CD4-positive, alpha-beta T cell treated with Interleukin-12 subunit alpha and Interleukin-12 subunit beta, for 1 hour (primary cell): ENCODE measurements around the gene KAT2A.

Source experiments
- DNase-seq: peaks from one replicate; pipeline ENCODE4 v3.0.0-alpha.2; 2020

The KAT2A gene

GRCh38 chr17:42135151-42135550 lies 14.0 kb upstream of the KAT2A start:
- no peak for DNase-seq

DNA sequence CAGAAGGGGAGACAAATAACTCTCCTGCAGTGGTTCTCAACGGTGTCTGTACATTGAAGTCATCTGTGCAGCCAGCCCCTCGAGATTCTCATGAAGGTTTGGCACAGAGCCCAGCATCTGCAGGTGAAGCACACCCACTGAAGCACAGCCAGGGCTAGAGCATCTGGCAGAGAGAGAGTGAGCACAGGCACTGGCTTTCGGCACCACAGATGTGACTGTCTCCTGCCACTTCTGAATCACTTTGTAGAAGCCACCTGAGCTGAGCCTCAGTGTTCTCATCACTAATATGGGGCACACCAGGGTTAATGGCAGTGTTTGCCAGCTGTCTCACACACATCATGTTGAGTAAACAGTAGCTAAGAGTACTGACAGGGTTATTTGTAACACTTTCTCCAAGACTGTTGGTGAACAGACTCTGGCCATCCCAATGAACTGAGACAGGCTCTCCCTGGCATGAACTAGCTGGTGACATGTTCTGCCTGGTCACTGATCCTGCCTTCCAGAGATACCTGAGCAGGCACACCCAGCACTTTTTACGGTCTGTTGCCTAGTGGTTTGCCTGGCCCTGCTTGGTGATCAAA lies 12.4 kb upstream of the KAT2A start:
- DNase-seq = peak; percentile 21

- DNase-seq = no peak
These were observed 11.8 kb upstream of the KAT2A start for GRCh38 chr17:42132941-42133340.

DNA sequence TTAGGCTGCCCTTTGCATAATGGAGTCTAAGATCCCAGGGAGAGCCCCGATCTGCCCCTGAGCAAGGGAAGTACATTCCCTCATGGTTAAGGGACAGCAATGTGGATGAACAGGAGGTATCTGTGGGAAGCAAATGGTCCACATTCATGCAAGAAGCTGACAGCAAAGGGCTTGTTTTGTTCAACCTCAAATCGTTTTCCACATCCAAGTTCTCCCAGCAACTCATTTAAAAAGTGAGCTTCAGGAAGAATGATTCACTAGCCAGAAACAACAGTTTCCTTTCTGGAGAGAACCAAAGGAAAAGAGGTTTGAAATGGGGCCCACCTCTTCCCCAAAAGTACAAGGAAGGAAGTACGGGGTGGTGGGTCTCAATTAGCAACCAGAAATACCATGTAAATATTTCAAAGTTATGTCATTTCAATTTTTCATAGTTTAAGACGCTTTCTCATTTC lies 10.8 kb upstream of the KAT2A start:
- no peak for DNase-seq

DNA sequence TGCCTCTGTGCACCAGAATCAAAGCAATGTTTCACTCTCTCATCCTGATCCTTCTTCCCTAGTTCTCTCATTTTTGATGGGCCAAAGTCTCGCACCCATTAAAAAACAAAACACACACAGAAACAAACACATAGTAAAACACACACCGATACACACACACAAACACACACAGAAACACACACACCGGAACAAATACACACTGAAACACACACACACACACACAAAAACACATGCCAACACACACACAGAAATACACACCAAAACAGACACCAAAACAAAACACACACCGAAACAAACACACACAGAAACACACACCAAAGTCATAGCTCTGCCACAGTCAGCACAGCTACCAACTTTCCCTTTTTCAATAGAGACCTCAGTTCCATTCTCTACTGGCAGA lies 10.1 kb upstream of the KAT2A start:
- DNase-seq = no peak

GRCh38 chr17:42130310-42130936 lies 9.3 kb upstream of the KAT2A start:
- DNase-seq = no peak

DNA sequence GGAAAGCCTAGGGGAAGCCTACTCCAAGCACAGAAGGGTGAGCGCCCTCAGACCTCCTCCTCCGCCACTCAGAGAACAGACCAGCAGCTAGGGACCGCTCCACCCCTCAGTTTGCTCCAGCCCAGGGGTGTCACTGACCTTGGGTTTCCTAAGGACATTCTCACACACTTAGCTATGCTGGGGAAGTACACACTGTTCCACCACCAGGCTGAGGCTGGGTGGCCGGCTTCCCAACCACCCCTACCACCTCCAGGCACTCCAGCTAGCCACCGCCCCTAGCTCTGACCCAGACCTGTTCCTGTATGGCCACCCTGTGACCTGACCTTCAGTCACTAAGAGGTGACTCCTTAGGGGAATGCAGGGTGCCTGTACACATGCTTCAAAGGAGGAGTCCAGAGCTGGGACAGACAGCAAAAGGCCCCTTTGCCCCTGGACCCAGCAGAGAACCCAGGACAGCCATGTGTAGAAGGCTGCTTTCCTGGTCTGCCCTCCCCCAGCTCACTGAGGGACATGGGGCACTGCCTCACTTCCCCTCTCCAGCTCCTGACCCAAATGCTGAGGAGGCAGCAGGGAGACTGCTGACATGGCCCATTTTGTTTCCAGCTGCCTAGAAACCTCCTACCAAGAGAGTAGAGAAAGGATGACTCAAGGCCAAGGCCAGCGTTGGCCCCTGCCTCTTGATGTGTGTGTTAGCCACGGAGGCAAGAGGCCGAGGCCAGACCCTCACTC lies 8.1 kb upstream of the KAT2A start:
- DNase-seq = no peak

DNA sequence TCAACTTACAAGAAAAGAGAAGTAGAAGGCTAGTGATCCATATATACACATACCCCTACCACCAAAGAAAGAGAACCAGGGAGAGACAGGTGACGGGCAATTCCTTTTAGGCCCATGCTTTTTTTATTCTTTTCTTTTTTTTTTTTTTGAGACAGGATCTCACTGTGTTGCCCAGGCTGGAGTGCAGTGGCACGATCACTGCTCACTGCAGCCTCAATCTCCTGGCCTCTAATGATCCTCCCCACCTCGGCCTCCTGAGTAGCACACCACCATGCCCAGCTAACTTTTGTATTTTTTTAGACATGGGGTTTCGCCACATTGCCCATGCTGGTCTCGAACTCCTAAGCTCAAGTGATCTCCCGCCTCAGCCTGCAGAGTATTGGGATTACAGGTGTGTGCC lies 6.2 kb upstream of the KAT2A start:
- no peak for DNase-seq

GRCh38 chr17:42126836-42127235 lies 5.7 kb upstream of the KAT2A start:
- DNase-seq = no peak

DNA sequence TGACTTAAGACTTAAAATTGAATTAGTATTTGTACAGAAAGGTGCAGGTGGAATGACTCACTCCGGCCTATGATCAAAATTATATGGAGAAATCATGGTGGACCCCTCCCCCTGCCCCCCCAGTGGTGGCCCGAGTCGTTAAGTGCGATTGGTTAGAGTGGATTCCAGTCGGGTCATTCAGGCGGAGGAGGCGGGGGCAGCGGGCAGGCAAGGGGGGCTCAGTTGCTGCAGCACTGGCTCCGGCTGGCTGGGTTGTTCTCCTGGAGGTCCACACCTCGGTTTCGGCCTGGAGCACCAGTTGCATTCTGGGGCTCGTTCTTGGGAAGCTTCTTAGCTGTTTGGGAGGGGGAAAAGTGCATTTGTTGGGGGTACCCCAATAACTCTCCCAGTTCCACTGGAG lies 4.4 kb upstream of the KAT2A start:
- no peak for DNase-seq

DNA sequence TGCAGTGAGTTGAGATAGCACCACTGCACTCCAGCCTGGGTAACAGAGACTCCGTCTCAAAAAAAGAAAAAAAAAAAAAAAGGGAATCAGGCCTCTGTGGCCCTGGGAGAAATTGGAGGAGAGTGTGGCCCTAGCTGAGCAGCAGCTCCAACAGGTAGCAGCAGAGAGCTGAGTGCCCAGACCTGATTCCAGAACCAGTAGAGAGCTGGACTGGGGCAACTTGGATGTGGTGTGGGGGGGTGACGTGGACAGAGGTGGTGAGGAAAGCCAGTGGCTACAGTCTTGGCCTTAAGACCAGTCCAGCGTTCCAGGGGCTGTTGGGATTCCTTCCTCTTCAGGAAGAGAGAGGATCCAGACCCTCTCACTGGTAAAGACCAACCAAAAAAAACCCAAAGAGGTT lies 3.1 kb upstream of the KAT2A start:
- DNase-seq = no peak

- DNase-seq = no peak
These were observed 1.5 kb upstream of the KAT2A start, which contains the start of gene HSPB9 for GRCh38 chr17:42122371-42123303. TSS of gene HSPB9 (plus strand) at chr17:42122804. CDS start at chr17:42122851, 47 bp downstream.

DNA sequence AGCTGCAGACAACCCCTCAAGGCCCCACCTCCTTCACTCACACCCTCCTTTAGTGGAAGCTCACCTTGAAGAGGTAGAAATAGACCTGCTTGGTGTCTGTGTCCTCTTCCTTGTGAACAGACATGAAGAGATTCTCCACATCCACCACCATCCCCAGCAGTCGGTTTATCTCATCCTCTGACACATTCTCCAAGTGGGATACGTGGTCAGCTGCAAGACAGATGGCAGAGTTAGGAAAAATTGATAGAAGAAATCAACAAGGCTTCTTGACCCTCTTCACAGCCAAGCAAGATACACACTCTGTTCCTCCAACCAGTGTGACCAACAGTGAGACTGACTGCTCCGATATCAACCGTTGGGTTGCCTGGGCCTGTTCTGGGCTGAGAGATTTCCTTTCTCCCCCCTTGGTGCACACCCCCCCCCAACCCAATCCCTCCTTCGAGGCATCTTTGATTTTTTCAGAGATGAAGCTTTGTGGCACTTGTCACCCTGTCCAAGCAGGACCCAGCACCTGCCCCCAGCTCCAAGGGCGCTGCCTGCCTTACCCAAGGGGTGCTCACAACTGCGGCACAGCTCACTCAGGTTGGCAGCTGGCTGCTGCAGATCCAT lies 902 bp downstream of the KAT2A start:
- no peak for DNase-seq

- no peak for DNase-seq
These were observed 1.9 kb downstream of the KAT2A start for GRCh38 chr17:42119301-42119700.

GRCh38 chr17:42118545-42118944 lies 2.6 kb downstream of the KAT2A start:
- DNase-seq = peak; percentile 46

DNA sequence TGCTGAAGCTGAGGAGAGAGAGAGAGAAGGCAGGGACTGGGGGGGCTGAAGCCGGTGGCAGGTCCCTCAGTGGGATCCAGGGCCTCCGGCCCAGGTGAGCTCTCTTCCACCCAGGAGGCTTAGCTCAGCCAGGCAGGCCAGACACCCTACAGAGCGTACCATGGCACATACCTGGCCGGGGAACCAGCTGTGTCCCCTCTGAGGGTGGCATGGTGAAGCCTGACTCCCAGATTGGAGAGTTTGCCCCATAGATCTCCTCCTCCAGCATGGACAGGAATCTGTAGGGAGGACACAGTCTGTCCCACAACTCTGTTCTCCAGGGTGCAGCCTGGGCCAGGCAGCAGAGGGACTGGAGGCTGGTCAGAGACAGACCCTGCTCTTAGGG lies 3.0 kb downstream of the KAT2A start:
- DNase-seq = no peak

DNA sequence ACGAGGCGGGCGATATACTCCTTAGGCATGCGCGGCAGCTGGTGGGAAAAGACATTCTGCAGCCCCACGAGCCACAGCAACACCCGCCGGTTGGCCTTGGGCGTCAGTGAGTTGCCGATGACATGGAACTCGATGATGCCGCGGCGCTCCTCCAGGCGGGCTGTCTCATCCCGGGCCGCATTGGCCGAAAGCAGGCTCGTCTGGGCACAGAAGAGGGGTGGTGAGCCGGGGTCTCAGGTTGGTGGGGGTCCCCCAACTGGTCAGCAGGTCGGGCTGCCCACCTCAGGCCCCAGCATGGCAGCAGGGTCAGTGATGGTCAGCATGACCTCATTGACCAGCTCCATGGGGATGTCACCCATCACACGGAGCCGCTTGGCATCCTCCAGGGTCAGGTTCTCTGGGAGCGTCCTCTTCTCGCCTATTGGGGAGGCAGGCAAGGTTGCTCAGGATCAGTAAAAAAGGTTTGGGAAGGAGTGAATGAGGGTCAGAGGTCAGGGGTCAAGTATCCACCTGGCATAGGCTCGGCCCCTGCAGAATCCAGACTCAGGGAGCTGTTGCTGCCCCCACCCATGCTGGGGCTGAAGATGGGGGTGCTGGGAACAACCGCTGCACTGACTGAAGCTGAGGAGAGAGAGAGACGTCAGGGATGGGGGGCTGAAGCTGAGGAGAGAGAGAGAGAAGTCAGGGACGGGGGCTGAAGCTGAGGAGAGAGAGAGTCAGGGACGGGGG lies 3.6 kb downstream of the KAT2A start:
- DNase-seq = no peak

- peak; percentile 88 for DNase-seq
These were observed 4.3 kb downstream of the KAT2A start for GRCh38 chr17:42116705-42117396.

GRCh38 chr17:42114118-42114517 lies 7.0 kb downstream of the KAT2A start:
- DNase-seq = no peak

DNA sequence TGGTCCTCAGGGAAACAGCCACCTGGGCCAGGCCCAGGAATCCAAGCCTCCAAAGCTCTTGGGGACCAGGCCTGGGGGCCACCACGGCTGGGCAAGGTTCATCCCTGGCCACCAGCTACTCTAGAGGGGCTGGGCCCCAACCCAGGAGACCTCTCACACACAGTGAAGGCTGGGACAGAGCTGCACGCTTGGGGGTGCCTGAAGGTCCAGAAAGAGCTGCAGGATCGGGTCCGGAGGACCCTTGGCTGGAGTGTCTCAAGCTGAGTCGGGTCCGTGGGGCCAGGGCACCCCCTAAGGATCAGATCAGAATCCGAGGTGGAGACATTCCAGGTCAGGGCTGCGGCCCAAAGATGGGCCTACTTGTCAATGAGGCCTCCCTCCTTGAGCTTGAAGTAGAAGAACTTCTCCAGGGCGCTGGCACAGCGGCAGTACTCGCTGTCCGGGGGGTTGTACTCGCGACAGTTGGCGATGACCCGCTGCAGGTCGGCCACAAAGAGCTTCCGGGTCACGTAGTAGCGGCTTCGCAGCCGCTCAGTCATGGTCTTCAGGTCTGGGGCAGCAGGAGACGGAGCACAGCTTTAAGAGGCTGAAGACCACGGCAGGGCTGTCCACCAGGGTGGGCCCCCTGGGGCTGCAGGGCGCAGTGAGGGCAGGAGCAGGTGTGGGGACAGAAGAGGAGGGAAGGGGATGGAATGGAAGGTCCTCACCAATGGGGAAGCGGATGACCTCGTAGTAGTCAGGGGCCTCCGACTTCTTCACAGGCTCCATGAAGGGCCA lies 7.7 kb downstream of the KAT2A start:
- no peak for DNase-seq
